Effector memory CD4-positive, alpha-beta T cell (primary cell): ENCODE data around the gene ZSCAN18.

Experiments used
- DNase-seq, 3 donors: peaks; one replicate each; pipeline ENCODE4 v3.0.0-alpha.2; 2020
- H3K27ac ChIP-seq: 2 replicates; pipeline ENCODE4 v1.7.0; 2013; ENCODE audit warnings: mild to moderate bottlenecking, low read length, moderate library complexity; ENCODE audit not compliant: insufficient read depth, poor library complexity, severe bottlenecking
- H3K27me3 ChIP-seq: replicated peaks from 2 replicates; pipeline ENCODE4 v1.7.0; 2013; ENCODE audit warnings: mild to moderate bottlenecking, low read length; ENCODE audit not compliant: insufficient read depth, control insufficient read depth, poor library complexity, severe bottlenecking
- H3K36me3 ChIP-seq: 2 replicates; pipeline ENCODE4 v1.7.0; 2013; ENCODE audit warnings: mild to moderate bottlenecking, low read length, moderate library complexity; ENCODE audit not compliant: control insufficient read depth, insufficient read depth
- H3K4me1 ChIP-seq: 2 replicates; pipeline ENCODE4 v1.7.0; 2013; ENCODE audit warnings: low read length, mild to moderate bottlenecking; ENCODE audit not compliant: control insufficient read depth, insufficient read depth, poor library complexity, severe bottlenecking
- H3K4me3 ChIP-seq: 2 replicates; pipeline ENCODE4 v1.7.0; 2013; ENCODE audit warnings: low read length, low read depth, mild to moderate bottlenecking; ENCODE audit not compliant: insufficient read depth, poor library complexity, severe bottlenecking
- H3K9me3 ChIP-seq: 2 replicates; pipeline ENCODE4 v1.7.0; 2013; ENCODE audit warnings: mild to moderate bottlenecking, low read length, moderate library complexity; ENCODE audit not compliant: control insufficient read depth

The ZSCAN18 gene

GRCh38 chr19:58046856-58047255 lies 51.2 kb downstream of the ZSCAN18 start:
- Histone ChIP-seq H3K27me3 (no peaks in the 10 kb centered on the region), H3K9me3 (peaks cover 5% of the 10 kb centered on the region), H3K27ac (no peak overlapping the region), H3K4me1 (no peaks in the 10 kb centered on the region), H3K4me3 (no peak overlapping the region), H3K36me3 (no peaks in the 10 kb centered on the region)
- no peak for DNase-seq

- no peak overlapping the region for H3K4me3 ChIP-seq
Observed at GRCh38 chr19:58045411-58046050, 52.5 kb downstream of the ZSCAN18 start.

GRCh38 chr19:58044886-58045285 lies 53.1 kb downstream of the ZSCAN18 start:
- DNase-seq = no peak
- Histone ChIP-seq H3K4me3 (no peak overlapping the region), H3K27me3 (no peaks in the 10 kb centered on the region), H3K9me3 (peaks cover 11% of the 10 kb centered on the region), H3K4me1 (no peaks in the 10 kb centered on the region), H3K36me3 (no peaks in the 10 kb centered on the region), H3K27ac (no peak overlapping the region)

More at GRCh38 chr19:58045411-58046050, 52.5 kb downstream of the ZSCAN18 start:
- no peaks in the 10 kb centered on the region for H3K4me1 ChIP-seq
- no peak overlapping the region for H3K27ac ChIP-seq
- peaks cover 9% of the 10 kb centered on the region for H3K9me3 ChIP-seq
- no peaks in the 10 kb centered on the region for H3K36me3 ChIP-seq
- no peaks in the 10 kb centered on the region for H3K27me3 ChIP-seq
- DNase-seq = no peak

- no peaks in the 10 kb centered on the region for H3K27me3 ChIP-seq
- H3K4me3 ChIP-seq = no peak overlapping the region
- H3K9me3 ChIP-seq = peaks cover 9% of the 10 kb centered on the region
- H3K4me1 ChIP-seq = no peaks in the 10 kb centered on the region
- no peak overlapping the region for H3K27ac ChIP-seq
- DNase-seq = no peak
- no peaks in the 10 kb centered on the region for H3K36me3 ChIP-seq
Observed at GRCh38 chr19:58044391-58044790, 53.6 kb downstream of the ZSCAN18 start.

GRCh38 chr19:58042495-58043340 lies 55.3 kb downstream of the ZSCAN18 start:
- no peaks in the 10 kb centered on the region for H3K36me3 ChIP-seq
- no peak overlapping the region for H3K4me3 ChIP-seq
- DNase-seq = no peak
- H3K27ac ChIP-seq = no peak overlapping the region
- H3K4me1 ChIP-seq = no peaks in the 10 kb centered on the region
- H3K27me3 ChIP-seq = no peaks in the 10 kb centered on the region
- H3K9me3 ChIP-seq = peaks cover 5% of the 10 kb centered on the region

GRCh38 chr19:58040751-58041525 lies 57.1 kb downstream of the ZSCAN18 start:
- no peak overlapping the region for H3K4me3 ChIP-seq
- no peaks in the 10 kb centered on the region for H3K4me1 ChIP-seq
- no peaks in the 10 kb centered on the region for H3K27me3 ChIP-seq
- no peaks in the 10 kb centered on the region for H3K36me3 ChIP-seq
- no peak overlapping the region for H3K27ac ChIP-seq
- DNase-seq = no peak
- H3K9me3 ChIP-seq = peaks cover 5% of the 10 kb centered on the region

- H3K9me3 ChIP-seq = peaks cover 5% of the 10 kb centered on the region
- no peak for DNase-seq
- H3K4me3 ChIP-seq = no peak overlapping the region
- H3K27ac ChIP-seq = no peak overlapping the region
- H3K36me3 ChIP-seq = no peaks in the 10 kb centered on the region
- no peaks in the 10 kb centered on the region for H3K4me1 ChIP-seq
- no peaks in the 10 kb centered on the region for H3K27me3 ChIP-seq
Observed at GRCh38 chr19:58038688-58039204, 59.3 kb downstream of the ZSCAN18 start.

GRCh38 chr19:58037927-58038687 lies 59.9 kb downstream of the ZSCAN18 start:
- Histone ChIP-seq H3K9me3 (peaks cover 5% of the 10 kb centered on the region), H3K27me3 (no peaks in the 10 kb centered on the region), H3K27ac (no peak overlapping the region), H3K4me3 (no peak overlapping the region), H3K4me1 (no peaks in the 10 kb centered on the region), H3K36me3 (no peaks in the 10 kb centered on the region)
- no peak for DNase-seq

GRCh38 chr19:58035863-58036262 lies 62.2 kb downstream of the ZSCAN18 start:
- DNase-seq = no peak
- Histone ChIP-seq H3K27ac (no peak overlapping the region), H3K4me1 (no peaks in the 10 kb centered on the region), H3K27me3 (no peaks in the 10 kb centered on the region), H3K4me3 (no peak overlapping the region), H3K36me3 (no peaks in the 10 kb centered on the region), H3K9me3 (peaks cover 5% of the 10 kb centered on the region)
